ENCODE data around the gene GNB2. TPM values are rescaled to one million over a fixed set of nuclear protein-coding genes. Genes with fewer than 3 reads are reported as not detected.

Gene GNB2
- total and polyA plus RNA-seq, 2 of the 13 experiments (the other 11 are each of a cell fraction or from before 2014, with no cell fraction given) = 48.3 to 67.1 TPM

DNA sequence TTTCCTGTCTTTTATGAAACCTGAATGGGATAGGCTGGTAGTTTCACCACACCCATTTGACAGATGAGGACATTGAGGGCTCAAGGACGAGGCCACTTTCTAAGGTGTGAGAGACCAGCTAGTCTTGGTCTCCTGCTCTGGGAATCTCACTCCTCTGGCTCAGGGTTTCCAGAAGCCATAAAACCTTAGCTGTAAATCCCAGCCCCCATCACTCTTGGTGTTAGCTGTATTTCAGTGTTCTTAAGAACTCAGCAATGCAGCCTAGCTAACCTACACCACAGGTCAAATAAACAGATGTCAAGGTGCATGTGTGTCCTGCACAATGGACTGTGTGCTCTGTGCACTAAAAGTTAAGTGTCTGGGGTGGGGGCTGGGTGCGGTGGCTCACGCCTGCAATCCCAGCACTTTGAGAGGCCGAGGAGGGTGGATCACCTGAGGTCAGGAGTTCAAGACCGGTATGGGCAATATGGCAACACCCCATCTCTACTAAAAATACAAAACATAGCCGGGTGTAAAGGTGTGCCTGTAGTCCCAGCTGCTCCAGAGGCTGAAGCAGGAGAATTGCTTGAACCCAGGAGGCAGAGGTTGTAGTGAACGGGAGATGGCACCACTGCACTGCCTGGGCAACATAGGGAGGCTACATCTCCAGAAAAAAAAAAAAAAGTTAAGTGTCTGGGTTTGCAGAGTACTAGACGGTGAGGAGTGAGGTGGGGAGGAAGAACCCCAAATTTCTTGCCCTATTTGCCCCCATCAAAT lies 46.2 kb downstream of the GNB2 start (continued):
- TF ChIP-seq HDAC2 (CRISPR knock-in tag; IDR thresholded peaks at IDR 0.05) = peak; percentile 64; the same call in 1 of the 2 replicates
- TF ChIP-seq NCOR1 (IDR thresholded peaks at IDR 0.05; ENCODE audit: borderline replicate concordance, low read length) = peak; percentile 52; the same call in 1 of the 2 replicates
- TF ChIP-seq GATAD2A (CRISPR knock-in tag; IDR thresholded peaks at IDR 0.05) = peak; percentile 44; the same call in 1 of the 2 replicates
- 0 out of 2 replicates have a peak, but pooled peaks have one; percentile 20 for TF ChIP-seq SP5 (CRISPR knock-in tag; IDR thresholded peaks at IDR 0.05; ENCODE audit: borderline replicate concordance, low read depth)

DNA sequence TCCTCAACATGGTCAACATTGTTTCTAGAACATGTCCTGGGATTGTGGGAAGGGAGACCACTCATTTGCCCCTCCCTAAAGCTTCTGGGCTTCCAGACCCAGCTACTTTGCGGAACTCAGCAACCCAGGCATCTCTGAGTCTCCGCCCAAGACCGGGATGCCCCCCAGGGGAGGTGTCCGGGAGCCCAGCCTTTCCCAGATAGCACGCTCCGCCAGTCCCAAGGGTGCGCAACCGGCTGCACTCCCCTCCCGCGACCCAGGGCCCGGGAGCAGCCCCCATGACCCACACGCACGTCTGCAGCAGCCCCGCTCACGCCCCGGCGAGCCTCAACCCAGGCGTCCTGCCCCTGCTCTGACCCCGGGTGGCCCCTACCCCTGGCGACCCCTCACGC lies 46.7 kb downstream of the GNB2 start, which contains the start of gene EPO:
TSS of gene EPO (plus strand) at position 190 of the 392 bp plus-strand sequence. CDS start 513 bp downstream, outside the sequence.
- no TSS peak for BruUV-seq (replicated peaks)
- ATAC-seq = peak; percentile 43
- FAIRE-seq = no peak
- Histone ChIP-seq H3K4me1 (ENCODE audit: insufficient read depth, low read length) (peaks cover 68% of the 10 kb centered on the region), H2AFZ (ENCODE audit: low read length) (no peak within 1 kb of the TSS), H3K79me2 (ENCODE audit: insufficient read depth, low read length) (peaks cover 9% of the 10 kb centered on the region), H3K27ac (ENCODE audit: extremely low read length, insufficient read depth, low read length) (peak within 1 kb of the TSS; percentile 72), H4K20me1 (ENCODE audit: insufficient read depth, low read length) (no peaks in the 10 kb centered on the region), H3K27me3 (ENCODE audit: control insufficient read depth in 1 of 2, insufficient read depth in 2 of 2, low read length in 2 of 2) (no peaks in the 10 kb centered on the region; a peak in 1 of 5 replicates), H3K36me3 (replicated peaks in 1 of 2; ENCODE audit: control insufficient read depth in 1 of 2, insufficient read depth in 2 of 2, low read length in 2 of 2) (no peaks in the 10 kb centered on the region), H3K9ac (ENCODE audit: insufficient read depth, low read depth, low read length) (peak within 1 kb of the TSS; percentile 63), H3K4me3 (replicated peaks in 1 of 3; ENCODE audit: insufficient read depth in 1 of 3, low read depth in 2 of 3, low read length in 3 of 3) (peak within 1 kb of the TSS; percentile 79 to 84 (median 82)), H3K4me2 (ENCODE audit: low read depth, low read length) (peak within 1 kb of the TSS; percentile 92), H3K9me3 (ENCODE audit: low read length) (no peaks in the 10 kb centered on the region)
- intact Hi-C loops (cut with micrococcal nuclease; ENCODE audit: unreplicated experiment) = no loop called here
- POLR2A ChIA-PET = interaction anchor here (1.2 to 5.9 kb wide), 3 partner anchors 13 to 134 kb away, joined by 3 to 59 read pairs (median 3); partner anchors contain the start of genes FBXO24, LRCH4 and POP7
- WGBS (ENCODE audit: low lambda C conversion rate) = 0% methylated on average over 4 of the region's 21 CpGs
- no peak for DNase-seq (ENCODE audit: low spot score)
- CTCF ChIA-PET (ENCODE audit: low intra/inter-chr PET ratio, low total read pairs) = no interaction called here
- in situ Hi-C loops (cut with HindIII; ENCODE audit: extremely low pct_ligation_motif_present, low pct_unique_long_range_greater_than_20kb) = no loop called here
- no peak for TF ChIP-seq KLF11 (CRISPR knock-in tag; IDR thresholded peaks at IDR 0.05)
- no peak for TF ChIP-seq ZNF496 (CRISPR knock-in tag; IDR thresholded peaks at IDR 0.05; ENCODE audit: insufficient replicate concordance)
- TF ChIP-seq SRY (CRISPR knock-in tag; IDR thresholded peaks at IDR 0.05) = no peak
- no peak for TF ChIP-seq GTF2F1 (IDR thresholded peaks at IDR 0.05; ENCODE audit: low read length)
- no peak for TF ChIP-seq SKI (IDR thresholded peaks at IDR 0.05; ENCODE audit: partially characterized antibody)
- no peak for TF ChIP-seq ARID2 (CRISPR knock-in tag; IDR thresholded peaks at IDR 0.05; ENCODE audit: borderline replicate concordance)
- TF ChIP-seq, protein P1, sequence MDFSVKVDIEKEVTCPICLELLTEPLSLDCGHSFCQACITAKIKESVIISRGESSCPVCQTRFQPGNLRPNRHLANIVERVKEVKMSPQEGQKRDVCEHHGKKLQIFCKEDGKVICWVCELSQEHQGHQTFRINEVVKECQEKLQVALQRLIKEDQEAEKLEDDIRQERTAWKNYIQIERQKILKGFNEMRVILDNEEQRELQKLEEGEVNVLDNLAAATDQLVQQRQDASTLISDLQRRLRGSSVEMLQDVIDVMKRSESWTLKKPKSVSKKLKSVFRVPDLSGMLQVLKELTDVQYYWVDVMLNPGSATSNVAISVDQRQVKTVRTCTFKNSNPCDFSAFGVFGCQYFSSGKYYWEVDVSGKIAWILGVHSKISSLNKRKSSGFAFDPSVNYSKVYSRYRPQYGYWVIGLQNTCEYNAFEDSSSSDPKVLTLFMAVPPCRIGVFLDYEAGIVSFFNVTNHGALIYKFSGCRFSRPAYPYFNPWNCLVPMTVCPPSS (IDR thresholded peaks at IDR 0.05) = no peak
- TF ChIP-seq, protein P2, sequence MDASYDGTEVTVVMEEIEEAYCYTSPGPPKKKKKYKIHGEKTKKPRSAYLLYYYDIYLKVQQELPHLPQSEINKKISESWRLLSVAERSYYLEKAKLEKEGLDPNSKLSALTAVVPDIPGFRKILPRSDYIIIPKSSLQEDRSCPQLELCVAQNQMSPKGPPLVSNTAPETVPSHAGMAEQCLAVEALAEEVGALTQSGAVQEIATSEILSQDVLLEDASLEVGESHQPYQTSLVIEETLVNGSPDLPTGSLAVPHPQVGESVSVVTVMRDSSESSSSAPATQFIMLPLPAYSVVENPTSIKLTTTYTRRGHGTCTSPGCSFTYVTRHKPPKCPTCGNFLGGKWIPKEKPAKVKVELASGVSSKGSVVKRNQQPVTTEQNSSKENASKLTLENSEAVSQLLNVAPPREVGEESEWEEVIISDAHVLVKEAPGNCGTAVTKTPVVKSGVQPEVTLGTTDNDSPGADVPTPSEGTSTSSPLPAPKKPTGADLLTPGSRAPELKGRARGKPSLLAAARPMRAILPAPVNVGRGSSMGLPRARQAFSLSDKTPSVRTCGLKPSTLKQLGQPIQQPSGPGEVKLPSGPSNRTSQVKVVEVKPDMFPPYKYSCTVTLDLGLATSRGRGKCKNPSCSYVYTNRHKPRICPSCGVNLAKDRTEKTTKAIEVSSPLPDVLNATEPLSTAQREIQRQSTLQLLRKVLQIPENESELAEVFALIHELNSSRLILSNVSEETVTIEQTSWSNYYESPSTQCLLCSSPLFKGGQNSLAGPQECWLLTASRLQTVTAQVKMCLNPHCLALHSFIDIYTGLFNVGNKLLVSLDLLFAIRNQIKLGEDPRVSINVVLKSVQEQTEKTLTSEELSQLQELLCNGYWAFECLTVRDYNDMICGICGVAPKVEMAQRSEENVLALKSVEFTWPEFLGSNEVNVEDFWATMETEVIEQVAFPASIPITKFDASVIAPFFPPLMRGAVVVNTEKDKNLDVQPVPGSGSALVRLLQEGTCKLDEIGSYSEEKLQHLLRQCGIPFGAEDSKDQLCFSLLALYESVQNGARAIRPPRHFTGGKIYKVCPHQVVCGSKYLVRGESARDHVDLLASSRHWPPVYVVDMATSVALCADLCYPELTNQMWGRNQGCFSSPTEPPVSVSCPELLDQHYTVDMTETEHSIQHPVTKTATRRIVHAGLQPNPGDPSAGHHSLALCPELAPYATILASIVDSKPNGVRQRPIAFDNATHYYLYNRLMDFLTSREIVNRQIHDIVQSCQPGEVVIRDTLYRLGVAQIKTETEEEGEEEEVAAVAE (CRISPR knock-in tag; IDR thresholded peaks at IDR 0.05; ENCODE audit: borderline replicate concordance) = no peak
- TF ChIP-seq ZNF205 (CRISPR knock-in tag; IDR thresholded peaks at IDR 0.05) = no peak
- no peak for TF ChIP-seq EED (CRISPR knock-in tag; IDR thresholded peaks at IDR 0.05)
- TF ChIP-seq, protein P3, sequence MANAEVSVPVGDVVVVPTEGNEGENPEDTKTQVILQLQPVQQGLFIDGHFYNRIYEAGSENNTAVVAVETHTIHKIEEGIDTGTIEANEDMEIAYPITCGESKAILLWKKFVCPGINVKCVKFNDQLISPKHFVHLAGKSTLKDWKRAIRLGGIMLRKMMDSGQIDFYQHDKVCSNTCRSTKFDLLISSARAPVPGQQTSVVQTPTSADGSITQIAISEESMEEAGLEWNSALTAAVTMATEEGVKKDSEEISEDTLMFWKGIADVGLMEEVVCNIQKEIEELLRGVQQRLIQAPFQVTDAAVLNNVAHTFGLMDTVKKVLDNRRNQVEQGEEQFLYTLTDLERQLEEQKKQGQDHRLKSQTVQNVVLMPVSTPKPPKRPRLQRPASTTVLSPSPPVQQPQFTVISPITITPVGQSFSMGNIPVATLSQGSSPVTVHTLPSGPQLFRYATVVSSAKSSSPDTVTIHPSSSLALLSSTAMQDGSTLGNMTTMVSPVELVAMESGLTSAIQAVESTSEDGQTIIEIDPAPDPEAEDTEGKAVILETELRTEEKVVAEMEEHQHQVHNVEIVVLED (CRISPR knock-in tag; IDR thresholded peaks at IDR 0.05; ENCODE audit: borderline replicate concordance) = no peak
- TF ChIP-seq HNF4A (CRISPR knock-in tag; IDR thresholded peaks at IDR 0.05) = no peak
